ENCODE results near the gene ACOXL. TPM values are rescaled to one million over a fixed set of nuclear protein-coding genes. Genes with fewer than 3 reads are reported as not detected.

The ACOXL gene
- total RNA-seq, 2 donors from 2014 or later: 11.7 to 12.3 TPM

- peak overlapping the region; percentile 71 for H3K4me3 Mint-ChIP-seq
- no peak for TF ChIP-seq CTCF (conservative IDR thresholded peaks at IDR 0.05)
- no peak for DNase-seq
- Histone ChIP-seq H3K27ac (ENCODE audit: low read depth, low read length) (no peak overlapping the region), H3K36me3 (ENCODE audit: control insufficient read depth, insufficient read depth, low read length) (no peaks in the 10 kb centered on the region), H3K9ac (ENCODE audit: extremely low read depth, low read length, poor library complexity, severe bottlenecking) (no peak overlapping the region), H3K4me1 (ENCODE audit: control insufficient read depth, insufficient read depth, low read length) (peaks cover 14% of the 10 kb centered on the region), H3K4me3 (ENCODE audit: low read length) (no peak overlapping the region), H3K27me3 (ENCODE audit: control insufficient read depth, insufficient read depth, low read length, poor library complexity, severe bottlenecking) (peaks cover 32% of the 10 kb centered on the region), H3K9me3 (ENCODE audit: control insufficient read depth, low read length) (peaks cover 5% of the 10 kb centered on the region)
- 88 to 96% methylated on average over 4 to 5 of the region's 5 CpGs for WGBS, 2 experiments (ENCODE audit: insufficient coverage in 1 of 2, insufficient read length in 1 of 2)
- H3K4me1 Mint-ChIP-seq: peaks cover 33% of the 10 kb centered on the region
- H3K27me3 Mint-ChIP-seq (ENCODE audit: insufficient read depth): peaks cover 32% of the 10 kb centered on the region
- H3K36me3 Mint-ChIP-seq (ENCODE audit: low read depth): no peaks in the 10 kb centered on the region
- H3K9me3 Mint-ChIP-seq: peaks cover under 1% of the 10 kb centered on the region
- H3K27ac Mint-ChIP-seq: no peak overlapping the region
Measured at GRCh38 chr2:110731064-110731463, 1.3 kb upstream of the ACOXL start.

- H3K27me3 Mint-ChIP-seq (ENCODE audit: insufficient read depth): peaks cover 31% of the 10 kb centered on the region
- H3K27me3 ChIP-seq (ENCODE audit: control insufficient read depth, insufficient read depth, low read length, poor library complexity, severe bottlenecking): peaks cover 32% of the 10 kb centered on the region
- H3K36me3 Mint-ChIP-seq (ENCODE audit: low read depth): peaks cover 9% of the 10 kb centered on the region
- DNase-seq: peak; percentile 88
- H3K9me3 Mint-ChIP-seq: peaks cover 4% of the 10 kb centered on the region
- no peak overlapping the region for H3K9ac ChIP-seq (ENCODE audit: extremely low read depth, low read length, poor library complexity, severe bottlenecking)
- no peak overlapping the region for H3K4me3 ChIP-seq (ENCODE audit: low read length)
- H3K4me3 Mint-ChIP-seq: no peak overlapping the region
- H3K4me1 Mint-ChIP-seq: peaks cover 42% of the 10 kb centered on the region
- H3K27ac ChIP-seq (ENCODE audit: low read depth, low read length): no peak overlapping the region
- H3K9me3 ChIP-seq (ENCODE audit: control insufficient read depth, low read length): peaks cover 5% of the 10 kb centered on the region
- TF ChIP-seq CTCF (conservative IDR thresholded peaks at IDR 0.05): no peak
- no peaks in the 10 kb centered on the region for H3K36me3 ChIP-seq (ENCODE audit: control insufficient read depth, insufficient read depth, low read length)
- WGBS, 2 experiments (ENCODE audit: insufficient coverage in 1 of 2, insufficient read length in 1 of 2): 43 to 67% methylated on average over 1 to 4 of the region's 4 CpGs
- H3K4me1 ChIP-seq (ENCODE audit: control insufficient read depth, insufficient read depth, low read length): peaks cover 8% of the 10 kb centered on the region
- H3K27ac Mint-ChIP-seq: no peak overlapping the region
Measured at GRCh38 chr2:110735366-110735765, 3.0 kb downstream of the ACOXL start.

GRCh38 chr2:110737783-110738182, 5.4 kb downstream of the ACOXL start:
- DNase-seq: no peak
- Mint-ChIP-seq H3K9me3 (peaks cover 4% of the 10 kb centered on the region), H3K4me1 (peaks cover 64% of the 10 kb centered on the region), H3K4me3 (no peak overlapping the region), H3K27me3 (ENCODE audit: insufficient read depth) (peaks cover 13% of the 10 kb centered on the region), H3K27ac (no peak overlapping the region), H3K36me3 (ENCODE audit: low read depth) (peaks cover 9% of the 10 kb centered on the region)
- WGBS, 2 experiments (ENCODE audit: insufficient coverage in 1 of 2, insufficient read length in 1 of 2): 98 to 100% methylated on average over 1 to 2 of the region's 2 CpGs
- Histone ChIP-seq H3K27me3 (ENCODE audit: control insufficient read depth, insufficient read depth, low read length, poor library complexity, severe bottlenecking) (peaks cover 12% of the 10 kb centered on the region), H3K9me3 (ENCODE audit: control insufficient read depth, low read length) (no peaks in the 10 kb centered on the region), H3K27ac (ENCODE audit: low read depth, low read length) (no peak overlapping the region), H3K9ac (ENCODE audit: extremely low read depth, low read length, poor library complexity, severe bottlenecking) (no peak overlapping the region), H3K4me3 (ENCODE audit: low read length) (no peak overlapping the region), H3K36me3 (ENCODE audit: control insufficient read depth, insufficient read depth, low read length) (no peaks in the 10 kb centered on the region), H3K4me1 (ENCODE audit: control insufficient read depth, insufficient read depth, low read length) (peaks cover 16% of the 10 kb centered on the region)
- no peak for TF ChIP-seq CTCF (conservative IDR thresholded peaks at IDR 0.05)
